B cell (primary cell): ENCODE data around the gene ASPG.

ENCODE experiments used
- EZH2 ChIP-seq: IDR thresholded peaks from 2 replicates; pipeline ENCODE4 v1.6.1; 2012; ENCODE audit warnings: borderline replicate concordance, low read depth, mild to moderate bottlenecking, moderate library complexity, low read length; ENCODE audit not compliant: insufficient read depth, poor library complexity, severe bottlenecking
- TF ChIP-seq, protein P1 (sequence below): fragments of 200-600 bp; IDR thresholded peaks from one replicate; pipeline ENCODE4 v1.8.0; 2022; ENCODE audit warnings: antibody characterized with exemption, mild to moderate bottlenecking

DNA sequence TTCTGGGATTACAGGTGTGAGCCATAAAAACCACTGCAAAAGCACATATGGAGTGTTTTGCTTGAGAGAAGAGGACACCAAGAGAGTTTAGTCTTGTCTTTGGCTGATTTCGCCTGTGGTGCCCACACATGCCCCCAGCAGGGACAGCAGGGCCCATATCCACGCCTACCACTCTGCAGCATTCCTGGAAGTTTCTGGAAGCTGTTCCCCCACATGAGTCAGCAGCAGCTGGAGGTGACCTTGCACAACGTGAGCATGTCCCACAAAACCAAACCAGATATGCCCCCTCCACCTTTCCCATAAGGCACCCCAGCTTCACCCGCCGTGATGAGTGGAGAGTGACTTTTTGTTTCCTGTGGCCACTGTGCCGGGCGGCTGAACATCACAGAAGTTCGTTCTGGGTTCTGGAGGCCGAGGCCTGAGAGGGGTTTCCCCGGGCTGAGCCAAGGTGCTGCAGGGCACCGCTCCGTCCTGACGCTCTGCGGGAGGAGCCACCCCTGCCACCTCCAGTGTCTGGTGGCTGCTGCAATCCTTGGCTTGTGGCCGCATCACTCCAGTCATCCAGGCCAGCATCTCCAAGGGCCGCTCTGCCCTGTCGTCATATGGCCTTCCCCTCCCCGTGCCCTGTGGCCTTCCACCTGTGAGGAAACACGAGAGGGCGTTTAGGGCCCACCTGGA lies 4.7 kb downstream of the ASPG start:
- TF ChIP-seq, protein P1, sequence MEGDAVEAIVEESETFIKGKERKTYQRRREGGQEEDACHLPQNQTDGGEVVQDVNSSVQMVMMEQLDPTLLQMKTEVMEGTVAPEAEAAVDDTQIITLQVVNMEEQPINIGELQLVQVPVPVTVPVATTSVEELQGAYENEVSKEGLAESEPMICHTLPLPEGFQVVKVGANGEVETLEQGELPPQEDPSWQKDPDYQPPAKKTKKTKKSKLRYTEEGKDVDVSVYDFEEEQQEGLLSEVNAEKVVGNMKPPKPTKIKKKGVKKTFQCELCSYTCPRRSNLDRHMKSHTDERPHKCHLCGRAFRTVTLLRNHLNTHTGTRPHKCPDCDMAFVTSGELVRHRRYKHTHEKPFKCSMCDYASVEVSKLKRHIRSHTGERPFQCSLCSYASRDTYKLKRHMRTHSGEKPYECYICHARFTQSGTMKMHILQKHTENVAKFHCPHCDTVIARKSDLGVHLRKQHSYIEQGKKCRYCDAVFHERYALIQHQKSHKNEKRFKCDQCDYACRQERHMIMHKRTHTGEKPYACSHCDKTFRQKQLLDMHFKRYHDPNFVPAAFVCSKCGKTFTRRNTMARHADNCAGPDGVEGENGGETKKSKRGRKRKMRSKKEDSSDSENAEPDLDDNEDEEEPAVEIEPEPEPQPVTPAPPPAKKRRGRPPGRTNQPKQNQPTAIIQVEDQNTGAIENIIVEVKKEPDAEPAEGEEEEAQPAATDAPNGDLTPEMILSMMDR, result no peak
- TF ChIP-seq EZH2, result no peak
